SU-DHL-6 (cell line): ENCODE measurements around the gene RFTN1.

Experiments
- H2AFZ ChIP-seq: fragments of 200-600 bp; sonication (generic); 2 replicates; pipeline ENCODE4 v1.6.1; 2014; ENCODE audit warnings: low read depth, mild to moderate bottlenecking, moderate library complexity, mixed read lengths, antibody characterized with exemption, low read length; ENCODE audit not compliant: severe bottlenecking
- H3F3A ChIP-seq: fragments of 200-600 bp; shearing (Covaris generic); 2 replicates; pipeline ENCODE4 v1.6.0; 2016; ENCODE audit warnings: antibody characterized with exemption, mild to moderate bottlenecking; ENCODE audit not compliant: insufficient read depth
- H3K27ac ChIP-seq: fragments of 200-600 bp; sonication (generic); 2 replicates; pipeline ENCODE4 v1.5.1; 2016; ENCODE audit warnings: low read depth, mild to moderate bottlenecking, low read length, moderate library complexity, mixed read lengths
- H3K27me3 ChIP-seq: fragments of 200-600 bp; sonication (generic), shearing (Covaris generic); 2 replicates; pipeline ENCODE4 v1.6.0; 2014; ENCODE audit warnings: mild to moderate bottlenecking, low read length
- H3K36me3 ChIP-seq: fragments of 200-600 bp; sonication (generic); 2 replicates; pipeline ENCODE4 v1.6.1; 2014; ENCODE audit warnings: mild to moderate bottlenecking, low read length, mixed read lengths
- H3K4me2 ChIP-seq: fragments of 300-600, 200-600 bp; shearing (Covaris generic), sonication (generic); 2 replicates; pipeline ENCODE4 v1.6.0; 2014; ENCODE audit warnings: low read length, low read depth, mild to moderate bottlenecking; ENCODE audit not compliant: poor library complexity, severe bottlenecking
- H3K4me3 ChIP-seq: fragments of 200-600 bp; sonication (generic); 2 replicates; pipeline ENCODE4 v1.5.1; 2014; ENCODE audit warnings: antibody characterized with exemption, low read length, mild to moderate bottlenecking, mixed read lengths; ENCODE audit not compliant: insufficient read depth, poor library complexity, severe bottlenecking
- H3K79me2 ChIP-seq: fragments of 200-600 bp; sonication (generic); 2 replicates; pipeline ENCODE4 v1.6.1; 2014; ENCODE audit warnings: mild to moderate bottlenecking, low read length, moderate library complexity; ENCODE audit not compliant: insufficient read depth
- H3K9ac ChIP-seq: fragments of 200-600 bp; sonication (generic); 2 replicates; pipeline ENCODE4 v1.7.0; 2014; ENCODE audit warnings: mild to moderate bottlenecking, low read length
- H3K9me2 ChIP-seq: fragments of 200-600 bp; sonication (generic); replicated peaks from 2 replicates; pipeline ENCODE4 v1.6.1; 2014; ENCODE audit warnings: low read length; ENCODE audit not compliant: insufficient read depth
- H3K9me3 ChIP-seq: fragments of 200-600 bp; sonication (generic); 2 replicates; pipeline ENCODE4 v1.6.1; 2014; ENCODE audit warnings: low read length, mixed read lengths; ENCODE audit not compliant: insufficient read depth
- H4K20me1 ChIP-seq: fragments of 200-600 bp; sonication (generic); 2 replicates; pipeline ENCODE4 v1.6.1; 2014; ENCODE audit warnings: low read depth, mild to moderate bottlenecking, antibody characterized with exemption, low read length, moderate library complexity, mixed read lengths
- CTCF ChIP-seq: fragments of 200-600 bp; sonication (generic); IDR thresholded peaks from one replicate; pipeline ENCODE4 v1.5.1; 2017; ENCODE audit warnings: antibody characterized with exemption, mild to moderate bottlenecking, low read length, moderate library complexity; ENCODE audit not compliant: insufficient read depth, poor library complexity, severe bottlenecking
- EZH2phosphoT487 ChIP-seq: fragments of 200-600 bp; sonication (generic), shearing (Covaris generic); conservative IDR thresholded peaks from 2 replicates; pipeline ENCODE4 v1.6.1; 2018; ENCODE audit warnings: mild to moderate bottlenecking, antibody characterized with exemption, low read length, moderate library complexity, mixed read lengths

The RFTN1 gene

GRCh38 chr3:16378920-16379319 lies 134.6 kb downstream of the RFTN1 start:
- Histone ChIP-seq H3K9me3 (no peaks in the 10 kb centered on the region), H3K27me3 (no peaks in the 10 kb centered on the region), H4K20me1 (no peaks in the 10 kb centered on the region), H3K4me3 (peak overlapping the region; percentile 17), H3K27ac (peak overlapping the region; percentile 97), H3F3A (peaks cover 88% of the 10 kb centered on the region), H2AFZ (no peak overlapping the region), H3K4me2 (peak overlapping the region; percentile 59), H3K9ac (peak overlapping the region; percentile 60), H3K9me2 (no peaks in the 10 kb centered on the region), H3K36me3 (peaks cover 23% of the 10 kb centered on the region), H3K79me2 (peaks cover 86% of the 10 kb centered on the region)
- no peak for TF ChIP-seq EZH2phosphoT487
- no peak for TF ChIP-seq CTCF

- Histone ChIP-seq H3K27ac (peak overlapping the region; percentile 97), H3K4me2 (peak overlapping the region; percentile 59), H3K79me2 (peaks cover 86% of the 10 kb centered on the region), H3F3A (peaks cover 84% of the 10 kb centered on the region), H2AFZ (no peak overlapping the region), H4K20me1 (no peaks in the 10 kb centered on the region), H3K27me3 (no peaks in the 10 kb centered on the region), H3K9ac (peak overlapping the region; percentile 60), H3K4me3 (peak overlapping the region; percentile 17), H3K9me2 (no peaks in the 10 kb centered on the region), H3K9me3 (no peaks in the 10 kb centered on the region), H3K36me3 (peaks cover 21% of the 10 kb centered on the region)
- TF ChIP-seq CTCF (no peak), EZH2phosphoT487 (no peak)
Observed at GRCh38 chr3:16378415-16378814, 135.1 kb downstream of the RFTN1 start.

- H3K27ac ChIP-seq, result peak overlapping the region; percentile 97
- H3K9ac ChIP-seq, result peak overlapping the region; percentile 60
- H4K20me1 ChIP-seq, result no peaks in the 10 kb centered on the region
- H2AFZ ChIP-seq, result no peak overlapping the region
- peaks cover 86% of the 10 kb centered on the region for H3K79me2 ChIP-seq
- H3K27me3 ChIP-seq, result no peaks in the 10 kb centered on the region
- peak overlapping the region; percentile 59 for H3K4me2 ChIP-seq
- H3K36me3 ChIP-seq, result peaks cover 21% of the 10 kb centered on the region
- peaks cover 79% of the 10 kb centered on the region for H3F3A ChIP-seq
- TF ChIP-seq CTCF, result peak; percentile 16
- no peak for TF ChIP-seq EZH2phosphoT487
- H3K9me3 ChIP-seq, result no peaks in the 10 kb centered on the region
- no peaks in the 10 kb centered on the region for H3K9me2 ChIP-seq
- peak overlapping the region; percentile 17 for H3K4me3 ChIP-seq
Observed at GRCh38 chr3:16377847-16378302, 135.6 kb downstream of the RFTN1 start.
